Astrocyte (in vitro differentiated cells and primary cell): ENCODE measurements around the gene CERS6. TPM values are rescaled to one million over a fixed set of nuclear protein-coding genes. Genes with fewer than 3 reads are reported as not detected.

Experiments used
- DNase-seq: peaks from one replicate; pipeline ENCODE4 v3.0.0-alpha.2; 2010; ENCODE audit warnings: low read depth
- FAIRE-seq: peaks from 2 replicates; lab custom pipeline; 2011; peaks lifted over from hg19 to GRCh38; lab: Jason Lieb, UNC
- H2AFZ ChIP-seq: 2 replicates; pipeline ENCODE4 v1.6.0; 2012; ENCODE audit warnings: low read depth, low read length, inconsistent platforms
- H3K27ac ChIP-seq: 2 replicates; pipeline ENCODE4 v1.5.1; 2011; ENCODE audit warnings: low read depth, low read length, inconsistent platforms
- H3K27me3 ChIP-seq: 2 replicates; pipeline ENCODE4 v1.6.0; 2011; ENCODE audit warnings: low read length, inconsistent platforms; ENCODE audit not compliant: insufficient read depth
- H3K36me3 ChIP-seq: 2 replicates; pipeline ENCODE4 v1.5.1; 2011; ENCODE audit warnings: low read length, inconsistent platforms; ENCODE audit not compliant: insufficient read depth
- H3K4me1 ChIP-seq: 2 replicates; pipeline ENCODE4 v1.5.1; 2011; ENCODE audit warnings: low read length, inconsistent platforms; ENCODE audit not compliant: insufficient read depth
- H3K4me2 ChIP-seq: 2 replicates; pipeline ENCODE4 v1.6.0; 2012; ENCODE audit warnings: low read length, inconsistent platforms
- H3K4me3 ChIP-seq: 2 replicates; pipeline ENCODE4 v1.5.1; 2011; ENCODE audit warnings: low read depth, mild to moderate bottlenecking, low read length, inconsistent platforms; ENCODE audit not compliant: insufficient read depth
- H3K79me2 ChIP-seq: 2 replicates; pipeline ENCODE4 v1.6.0; 2012; ENCODE audit warnings: mild to moderate bottlenecking, low read length, inconsistent platforms; ENCODE audit not compliant: insufficient read depth
- H3K9ac ChIP-seq: 2 replicates; pipeline ENCODE4 v1.6.0; 2012; ENCODE audit warnings: mild to moderate bottlenecking, low read length, inconsistent platforms
- H3K9me3 ChIP-seq: 2 replicates; pipeline ENCODE4 v1.5.1; 2012; ENCODE audit warnings: low read depth, mild to moderate bottlenecking, low read length, inconsistent platforms; ENCODE audit not compliant: insufficient read depth
- H4K20me1 ChIP-seq: 2 replicates; pipeline ENCODE4 v1.6.0; 2012; ENCODE audit warnings: low read length, inconsistent platforms; ENCODE audit not compliant: insufficient read depth
- H3K27ac Mint-ChIP-seq: one replicate; pipeline ENCODE4 v1.8.0; 2021; ENCODE audit warnings: mild to moderate bottlenecking, mixed read lengths; ENCODE audit not compliant: unreplicated experiment
- H3K27me3 Mint-ChIP-seq: one replicate; pipeline ENCODE4 v1.8.0; 2021; ENCODE audit warnings: low read depth, mixed read lengths; ENCODE audit not compliant: unreplicated experiment
- H3K36me3 Mint-ChIP-seq: one replicate; pipeline ENCODE4 v1.8.0; 2021; ENCODE audit warnings: low read depth, mixed read lengths; ENCODE audit not compliant: unreplicated experiment
- H3K4me1 Mint-ChIP-seq: one replicate; pipeline ENCODE4 v1.8.0; 2021; ENCODE audit warnings: low read depth, mixed read lengths; ENCODE audit not compliant: unreplicated experiment
- H3K4me3 Mint-ChIP-seq: one replicate; pipeline ENCODE4 v1.8.0; 2021; ENCODE audit warnings: mild to moderate bottlenecking, moderate library complexity, mixed read lengths; ENCODE audit not compliant: unreplicated experiment
- H3K9me3 Mint-ChIP-seq: one replicate; pipeline ENCODE4 v1.8.0; 2021; ENCODE audit warnings: mild to moderate bottlenecking, mixed read lengths; ENCODE audit not compliant: unreplicated experiment
- EZH2 ChIP-seq: IDR thresholded peaks from 2 replicates; pipeline ENCODE4 v1.6.1; 2012; ENCODE audit warnings: mild to moderate bottlenecking, low read length, inconsistent platforms; ENCODE audit not compliant: insufficient read depth
- total RNA-seq: library from RNA; stranded (reverse); gene quantifications from 2 replicates; pipeline ENCODE4 v1.2.1, GENCODE V29; 2021
- TF ChIP-seq, protein P1 (sequence below): IDR thresholded peaks from 2 replicates; pipeline ENCODE4 v1.5.1; 2011; ENCODE audit warnings: low read depth, mild to moderate bottlenecking, inconsistent platforms, low read length, moderate library complexity; ENCODE audit not compliant: insufficient read depth

CERS6 gene
- total RNA-seq, 1 donor from 2014 or later = 23.4 TPM

DNA sequence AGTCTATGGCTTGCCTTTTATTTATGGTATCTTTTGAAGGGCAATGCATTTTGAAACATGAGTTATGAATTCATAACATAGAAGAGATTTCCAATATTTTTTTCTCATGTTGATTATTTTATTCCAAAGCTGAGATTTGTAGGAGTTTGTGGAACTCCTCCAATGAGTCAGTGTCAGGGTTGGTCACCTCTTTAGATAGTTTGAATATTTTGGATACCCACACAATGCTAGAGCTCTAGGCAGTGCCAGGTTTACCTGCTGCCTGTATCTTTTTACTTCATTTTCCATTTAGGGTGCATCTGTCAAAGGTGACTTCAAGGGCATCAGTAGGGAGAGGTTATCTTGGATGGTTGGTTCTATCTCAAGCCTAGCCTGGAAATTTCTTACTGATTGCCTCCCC, 152.7 kb downstream of the CERS6 start:
- Mint-ChIP-seq H3K4me1 (peaks cover 9% of the 10 kb centered on the region), H3K27ac (no peak overlapping the region), H3K27me3 (no peaks in the 10 kb centered on the region), H3K4me3 (no peak overlapping the region), H3K9me3 (peaks cover 14% of the 10 kb centered on the region), H3K36me3 (peaks cover 9% of the 10 kb centered on the region)
- H3K4me2 ChIP-seq = no peak overlapping the region
- TF ChIP-seq, protein P1, sequence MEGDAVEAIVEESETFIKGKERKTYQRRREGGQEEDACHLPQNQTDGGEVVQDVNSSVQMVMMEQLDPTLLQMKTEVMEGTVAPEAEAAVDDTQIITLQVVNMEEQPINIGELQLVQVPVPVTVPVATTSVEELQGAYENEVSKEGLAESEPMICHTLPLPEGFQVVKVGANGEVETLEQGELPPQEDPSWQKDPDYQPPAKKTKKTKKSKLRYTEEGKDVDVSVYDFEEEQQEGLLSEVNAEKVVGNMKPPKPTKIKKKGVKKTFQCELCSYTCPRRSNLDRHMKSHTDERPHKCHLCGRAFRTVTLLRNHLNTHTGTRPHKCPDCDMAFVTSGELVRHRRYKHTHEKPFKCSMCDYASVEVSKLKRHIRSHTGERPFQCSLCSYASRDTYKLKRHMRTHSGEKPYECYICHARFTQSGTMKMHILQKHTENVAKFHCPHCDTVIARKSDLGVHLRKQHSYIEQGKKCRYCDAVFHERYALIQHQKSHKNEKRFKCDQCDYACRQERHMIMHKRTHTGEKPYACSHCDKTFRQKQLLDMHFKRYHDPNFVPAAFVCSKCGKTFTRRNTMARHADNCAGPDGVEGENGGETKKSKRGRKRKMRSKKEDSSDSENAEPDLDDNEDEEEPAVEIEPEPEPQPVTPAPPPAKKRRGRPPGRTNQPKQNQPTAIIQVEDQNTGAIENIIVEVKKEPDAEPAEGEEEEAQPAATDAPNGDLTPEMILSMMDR = no peak
- no peak for TF ChIP-seq EZH2
- FAIRE-seq (no peak), DNase-seq (peak; percentile 22)
- no peaks in the 10 kb centered on the region for H3K79me2 ChIP-seq
- peaks cover 3% of the 10 kb centered on the region for H3K9me3 ChIP-seq
- no peaks in the 10 kb centered on the region for H3K36me3 ChIP-seq
- no peak overlapping the region for H3K9ac ChIP-seq
- H3K27ac ChIP-seq = no peak overlapping the region
- H2AFZ ChIP-seq = no peak overlapping the region
- no peaks in the 10 kb centered on the region for H4K20me1 ChIP-seq
- H3K4me1 ChIP-seq = no peaks in the 10 kb centered on the region
- H3K4me3 ChIP-seq = no peak overlapping the region
- no peaks in the 10 kb centered on the region for H3K27me3 ChIP-seq

- Histone ChIP-seq H3K79me2 (no peaks in the 10 kb centered on the region), H4K20me1 (no peaks in the 10 kb centered on the region), H3K9ac (no peak overlapping the region), H3K4me3 (no peak overlapping the region), H2AFZ (no peak overlapping the region), H3K4me2 (no peak overlapping the region), H3K4me1 (no peaks in the 10 kb centered on the region), H3K27me3 (no peaks in the 10 kb centered on the region), H3K9me3 (no peaks in the 10 kb centered on the region), H3K36me3 (no peaks in the 10 kb centered on the region), H3K27ac (no peak overlapping the region)
- Mint-ChIP-seq H3K4me1 (peaks cover 9% of the 10 kb centered on the region), H3K36me3 (peaks cover 9% of the 10 kb centered on the region), H3K4me3 (no peak overlapping the region), H3K9me3 (peaks cover 9% of the 10 kb centered on the region), H3K27me3 (no peaks in the 10 kb centered on the region), H3K27ac (no peak overlapping the region)
- FAIRE-seq = no peak
- TF ChIP-seq, protein P1 = no peak
- no peak for TF ChIP-seq EZH2
- DNase-seq = peak; percentile 47
Measured at GRCh38 chr2:168611091-168611490, 155.0 kb downstream of the CERS6 start.

DNA sequence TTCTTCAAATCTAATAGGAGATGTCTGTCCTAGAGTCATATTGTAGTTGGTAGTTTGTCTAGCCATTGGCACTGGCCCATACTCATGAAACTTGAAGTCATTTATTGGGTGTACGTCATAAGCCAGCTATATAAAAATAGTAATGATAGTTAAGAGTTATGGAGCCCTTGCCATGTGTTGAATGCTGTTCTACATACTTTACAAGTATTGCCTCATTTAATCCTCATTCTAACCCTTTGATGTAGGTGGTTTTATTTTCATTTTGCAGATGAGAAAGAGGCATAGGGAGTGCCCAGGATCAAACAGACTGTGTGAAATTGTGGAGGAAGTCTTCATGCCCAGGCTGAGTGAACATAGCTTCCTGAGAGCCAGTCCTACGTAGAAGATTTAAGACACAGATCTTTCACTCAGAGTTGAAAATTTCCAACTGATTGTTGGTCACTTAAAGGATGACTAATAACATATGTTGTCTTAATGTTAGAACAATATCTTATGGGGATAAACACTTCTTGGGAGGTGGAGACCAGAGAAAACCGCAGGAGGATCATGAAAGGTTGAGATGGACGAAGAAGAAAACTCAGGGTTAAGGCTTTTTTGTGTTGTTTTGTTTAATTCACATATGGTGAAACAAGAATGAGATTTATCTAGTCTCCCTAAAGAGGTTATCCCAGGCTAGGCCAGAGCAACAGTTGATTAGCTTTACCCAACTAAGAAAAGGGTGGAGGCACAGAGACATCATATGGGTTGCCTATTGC, 156.0 kb downstream of the CERS6 start:
- no peaks in the 10 kb centered on the region for H3K9me3 ChIP-seq
- peaks cover 2% of the 10 kb centered on the region for H3K9me3 Mint-ChIP-seq
- DNase-seq (no peak), FAIRE-seq (no peak)
- H3K4me3 Mint-ChIP-seq = no peak overlapping the region
- peaks cover 9% of the 10 kb centered on the region for H3K36me3 Mint-ChIP-seq
- H3K36me3 ChIP-seq = no peaks in the 10 kb centered on the region
- H4K20me1 ChIP-seq = no peaks in the 10 kb centered on the region
- H3K27ac Mint-ChIP-seq = no peak overlapping the region
- H3K4me3 ChIP-seq = no peak overlapping the region
- H3K27me3 Mint-ChIP-seq = no peaks in the 10 kb centered on the region
- H2AFZ ChIP-seq = no peak overlapping the region
- H3K79me2 ChIP-seq = no peaks in the 10 kb centered on the region
- no peaks in the 10 kb centered on the region for H3K4me1 ChIP-seq
- TF ChIP-seq, protein P1 = no peak
- TF ChIP-seq EZH2 = no peak
- H3K27ac ChIP-seq = no peak overlapping the region
- H3K9ac ChIP-seq = no peak overlapping the region
- H3K4me1 Mint-ChIP-seq = peaks cover 9% of the 10 kb centered on the region
- no peak overlapping the region for H3K4me2 ChIP-seq
- no peaks in the 10 kb centered on the region for H3K27me3 ChIP-seq
